Myocyte (in vitro differentiated cells): ENCODE measurements around the gene HPCAL1. TPM values are rescaled to one million over a fixed set of nuclear protein-coding genes. Genes with fewer than 3 reads are reported as not detected.
"Not testable (repeated sequence)": the region's sequence is repeated elsewhere in the genome, so short reads cannot be mapped to it uniquely, and the experiment has no call there.

Source experiments
- DNase-seq: peaks from one replicate; pipeline ENCODE4 v3.0.0-alpha.2; 2012; ENCODE audit warnings: low read depth
- polyA plus RNA-seq: library from polyadenylated mRNA; unstranded; fragments of >200 nt; gene quantifications from one replicate; pipeline ENCODE4 v1.2.1, GENCODE V29; 2012; ENCODE audit warnings: missing spikeins
- total RNA-seq: library from RNA; depleted of rRNA; stranded (reverse); fragments of >200 nt; gene quantifications from 2 replicates; pipeline ENCODE4 v1.2.3, GENCODE V29; 2014

HPCAL1 gene
- 91.6 and 102 TPM in 2 replicates for total RNA-seq
- 53.4 TPM for polyA plus RNA-seq

DNA sequence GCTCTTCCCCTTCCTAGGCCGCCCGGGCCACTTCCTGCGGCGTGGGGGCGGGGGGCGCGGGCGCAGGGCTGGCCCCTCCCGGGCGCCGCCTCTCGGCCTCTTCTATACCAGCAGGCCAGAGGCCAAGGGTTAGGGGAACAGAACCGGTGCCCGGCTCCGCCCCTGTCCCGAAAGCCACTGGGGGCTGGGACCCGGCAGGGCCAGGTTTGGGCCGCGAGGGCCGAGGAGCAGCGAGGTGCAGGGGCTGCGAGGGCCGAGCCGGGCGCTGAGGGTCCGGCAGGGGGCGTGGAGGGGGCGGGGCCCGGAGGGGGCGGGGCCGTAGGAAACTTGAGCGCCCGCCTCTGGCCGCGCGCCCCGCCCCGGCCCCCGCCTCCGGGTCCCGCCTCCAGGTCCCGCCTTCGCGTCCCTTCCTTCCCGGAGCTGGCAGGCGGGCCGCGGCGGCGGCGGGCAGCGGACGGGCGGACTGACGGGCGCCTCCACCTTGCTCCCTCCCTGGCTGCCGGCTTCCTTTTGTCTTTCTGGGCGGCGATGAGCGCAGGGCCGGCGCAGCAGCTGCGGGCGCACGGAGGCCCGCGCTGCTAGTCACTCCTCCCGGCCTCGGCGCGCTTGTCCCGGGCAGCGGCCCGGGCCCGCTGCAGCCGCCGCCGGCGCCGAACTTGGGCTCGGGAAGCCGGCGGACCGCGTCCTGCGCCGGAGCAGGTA is at the start of gene HPCAL1:
HPCAL1 (plus strand) TSS at position 426 of the 702 bp plus-strand sequence. CDS start 116,854 bp downstream, outside the sequence.
- DNase-seq, result peak; percentile 86

DNA sequence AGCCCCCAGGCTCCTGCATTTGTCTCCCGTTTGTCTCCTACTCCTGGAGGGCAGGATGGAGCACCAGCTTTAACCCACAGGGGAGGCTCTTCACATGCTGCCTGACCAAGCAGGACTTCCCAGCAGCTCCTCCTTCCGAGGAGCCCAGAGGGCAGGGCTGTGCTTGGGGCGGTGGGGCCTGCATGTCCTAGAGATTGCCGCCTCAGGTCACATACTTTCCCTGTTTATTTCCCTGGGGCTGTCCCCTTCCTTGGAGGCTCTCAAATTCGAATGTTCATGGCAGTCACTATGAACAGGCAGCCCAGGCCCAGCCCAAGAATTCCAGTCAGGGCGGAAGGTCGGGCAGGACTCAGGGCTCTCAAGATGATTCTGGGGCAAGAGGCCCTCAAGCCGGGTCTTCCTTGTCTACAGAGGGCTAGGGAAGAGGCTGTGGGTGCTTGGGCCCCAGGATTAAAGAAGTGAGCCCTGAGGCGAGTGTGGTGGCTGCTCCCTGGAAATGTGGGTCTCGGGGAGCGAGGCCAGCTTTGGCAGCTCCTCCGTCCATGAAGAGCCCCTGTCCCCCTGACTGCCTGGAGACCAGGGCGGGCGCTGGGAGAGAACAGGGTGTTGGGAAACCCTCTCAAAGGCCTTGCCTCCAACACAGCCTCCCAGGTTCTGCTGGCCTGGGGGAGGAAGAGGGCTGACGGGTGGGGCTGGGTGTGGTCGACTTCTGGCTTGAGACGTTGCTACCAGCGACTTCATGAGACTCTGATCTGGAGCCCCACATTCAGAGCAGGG is 48.9 kb upstream of the HPCAL1 start:
- no peak for DNase-seq

- DNase-seq, result peak; percentile 79
These were observed 48.1 kb upstream of the HPCAL1 start for GRCh38 chr2:10254373-10255188.

- no peak for DNase-seq
These were observed 47.3 kb upstream of the HPCAL1 start for GRCh38 chr2:10255189-10256030.

- DNase-seq, result no peak
These were observed 46.6 kb upstream of the HPCAL1 start for GRCh38 chr2:10256031-10256514.

- DNase-seq, result peak; percentile 48
These were observed 46.1 kb upstream of the HPCAL1 start for GRCh38 chr2:10256515-10257031.

- no peak for DNase-seq
These were observed 45.7 kb upstream of the HPCAL1 start for GRCh38 chr2:10257036-10257435.

GRCh38 chr2:10257500-10258147 is 45.1 kb upstream of the HPCAL1 start:
- DNase-seq, result no peak

DNA sequence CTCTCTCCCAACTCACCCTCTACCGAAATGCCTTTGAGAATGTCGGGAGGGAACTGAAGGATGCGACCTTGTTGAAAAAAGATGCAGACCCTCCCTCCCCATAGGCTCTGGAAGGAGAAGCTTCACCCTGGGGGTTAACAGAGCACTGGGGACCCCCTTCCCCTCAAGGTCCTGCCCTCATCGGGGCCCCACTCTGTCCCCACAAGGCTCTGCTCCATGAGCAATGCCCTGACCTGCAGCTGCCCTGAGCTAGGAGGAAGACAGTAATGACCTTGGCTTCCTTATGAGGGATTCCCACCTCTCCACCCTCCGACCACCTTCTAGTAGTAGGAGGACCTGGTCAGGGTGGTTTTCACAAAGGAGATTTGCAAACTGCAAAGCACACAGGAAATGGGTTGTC is 44.4 kb upstream of the HPCAL1 start:
- DNase-seq, result no peak

GRCh38 chr2:10258726-10259125 is 44.0 kb upstream of the HPCAL1 start:
- no peak for DNase-seq

DNA sequence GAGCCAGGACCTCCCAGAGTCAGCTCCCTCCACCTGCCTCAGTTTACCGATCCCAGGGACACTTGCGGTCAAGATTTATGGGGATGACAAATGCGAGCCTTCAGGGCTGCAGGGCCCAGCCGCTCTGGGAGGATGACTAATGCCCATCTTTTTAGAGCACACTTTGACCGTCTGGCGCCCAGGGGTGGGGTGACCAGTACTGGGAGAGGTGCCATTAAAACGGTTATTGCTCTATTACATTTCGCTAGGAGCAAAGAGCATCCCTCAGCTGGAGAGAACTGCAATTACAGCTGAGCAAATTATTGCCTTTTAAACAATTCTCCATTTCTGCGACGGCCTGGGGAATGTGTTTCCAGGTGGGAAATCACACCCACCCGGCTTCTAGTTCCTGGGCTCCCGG is 42.6 kb upstream of the HPCAL1 start:
- DNase-seq, result peak; percentile 65

DNA sequence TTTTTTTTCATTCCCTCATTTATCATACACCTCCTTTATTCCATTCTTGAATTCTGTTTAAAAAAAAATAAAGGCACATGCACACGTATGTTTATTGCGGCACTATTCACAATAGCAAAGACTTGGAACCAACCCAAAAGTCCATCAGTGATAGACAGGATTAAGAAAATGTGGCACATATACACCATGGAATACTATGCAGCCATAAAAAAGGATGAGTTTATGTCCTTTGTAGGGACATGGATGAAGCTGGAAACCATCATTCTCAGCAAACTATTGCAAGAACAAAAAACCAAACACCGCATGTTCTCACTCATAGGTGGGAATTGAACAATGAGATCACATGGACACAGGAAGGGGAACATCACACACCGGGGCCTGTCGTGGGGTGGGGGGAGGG is 39.2 kb upstream of the HPCAL1 start:
- not testable (repeated sequence) for DNase-seq

GRCh38 chr2:10264506-10265328 is 38.0 kb upstream of the HPCAL1 start:
- no peak for DNase-seq

DNA sequence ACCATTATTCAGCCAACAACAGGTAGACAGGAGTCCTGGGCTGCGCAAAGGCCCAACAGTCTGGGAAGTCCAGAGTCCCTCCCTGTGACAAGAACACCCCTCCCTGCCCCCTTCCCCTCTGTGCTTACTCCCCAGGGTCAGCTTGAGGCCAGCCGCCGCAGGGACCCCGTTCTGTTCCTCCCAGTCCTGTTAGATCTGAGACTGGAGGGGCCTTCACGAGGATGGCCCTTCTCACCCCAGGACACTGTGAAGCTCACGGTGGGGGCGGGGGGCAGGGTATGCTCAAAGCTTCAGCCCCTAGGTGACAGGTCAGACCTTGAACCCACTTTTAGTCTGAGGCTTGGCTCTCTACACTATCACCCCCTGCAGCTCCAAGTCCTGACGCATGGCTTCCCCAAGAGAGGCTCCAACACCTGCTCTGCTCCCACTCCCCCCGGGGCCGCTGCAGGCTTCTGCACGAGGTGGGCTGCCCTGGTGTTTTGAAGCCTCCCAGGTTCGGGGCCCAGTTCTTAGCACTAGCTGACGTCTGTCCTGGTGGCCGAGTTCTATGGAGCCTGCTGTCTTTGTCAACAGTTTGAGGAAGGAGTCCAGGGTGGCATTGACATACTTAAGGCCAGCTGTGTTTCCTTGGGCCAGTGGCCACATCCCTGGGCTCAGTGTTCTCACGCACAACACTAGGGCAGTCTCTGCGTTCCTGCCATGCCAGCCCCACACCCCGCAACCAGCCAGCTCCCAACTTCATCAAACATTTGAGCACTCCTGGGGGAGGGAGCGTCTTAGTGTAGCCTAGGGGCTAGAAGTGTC is 37.2 kb upstream of the HPCAL1 start:
- peak; percentile 84 for DNase-seq

- peak; percentile 42 for DNase-seq
These were observed 36.5 kb upstream of the HPCAL1 start for GRCh38 chr2:10266133-10266620.

DNA sequence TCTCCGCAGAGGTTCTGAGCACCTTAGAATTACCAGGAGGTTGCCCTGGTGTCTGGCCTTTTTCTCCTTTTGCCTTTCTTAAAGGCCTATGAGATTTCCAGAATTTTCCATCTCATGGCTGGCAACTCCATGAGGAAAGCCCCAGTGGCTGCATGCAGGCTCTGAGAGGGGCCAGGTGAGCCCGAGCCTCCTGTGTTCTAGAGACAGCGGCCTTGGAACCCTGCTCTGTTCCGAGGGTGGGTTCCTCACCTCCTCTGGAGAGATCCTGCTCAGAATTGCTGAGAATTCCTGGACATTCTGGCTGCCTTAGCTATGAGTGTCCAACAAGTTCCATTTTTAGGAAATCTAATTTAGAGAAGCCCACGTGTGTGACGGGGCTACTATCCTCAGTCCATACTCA is 35.7 kb upstream of the HPCAL1 start:
- DNase-seq, result no peak

- peak; percentile 87 for DNase-seq
These were observed 34.9 kb upstream of the HPCAL1 start for GRCh38 chr2:10267551-10268465.
